HepG2 (cell line): ENCODE results near the gene TCEANC2. TPM values are rescaled to one million over a fixed set of nuclear protein-coding genes. Genes with fewer than 3 reads are reported as not detected.
A peak's percentile ranks its signal among the peaks of the same experiment; 100 is the strongest.

Source experiments
- ATF4 ChIP-seq, 2 experiments: fragments of 450-650 bp in 1 of 2; sonication (generic) in 1 of 2; formaldehyde crosslinking; IDR thresholded peaks; 2 replicates each; pipeline versions ENCODE4 v1.5.0 to v1.8.0; 2020 to 2022; ENCODE audit warnings: mild to moderate bottlenecking in 1 of 2, missing genetic modification reagents in 1 of 2
- GATAD1 ChIP-seq: IDR thresholded peaks from 2 replicates; pipeline ENCODE4 v1.6.1; 2016; ENCODE audit warnings: missing genetic modification reagents, missing compliant biosample characterization
- GFI1 ChIP-seq: sonication (generic); formaldehyde crosslinking; IDR thresholded peaks from 2 replicates; pipeline ENCODE4 v1.5.0; 2020; ENCODE audit warnings: missing genetic modification reagents, mild to moderate bottlenecking, borderline replicate concordance
- HNF1A ChIP-seq, 2 experiments: sonication (generic) in 1 of 2; formaldehyde crosslinking in 1 of 2; IDR thresholded peaks; 2 replicates each; pipeline versions ENCODE4 v1.4.0 to v1.6.1; 2016 to 2020; ENCODE audit warnings: borderline replicate concordance in 1 of 2, low read depth in 1 of 2, mild to moderate bottlenecking in 1 of 2, missing genetic modification reagents in 1 of 2
- PAXIP1 ChIP-seq: sonication (generic); formaldehyde crosslinking; conservative IDR thresholded peaks from 2 replicates; pipeline ENCODE4 v1.4.0; 2020; ENCODE audit warnings: mild to moderate bottlenecking, missing genetic modification reagents, moderate library complexity
- ZBTB20 ChIP-seq: sonication (generic); formaldehyde crosslinking; IDR thresholded peaks from 2 replicates; pipeline ENCODE4 v1.8.1; 2023; ENCODE audit warnings: missing genetic modification reagents, low read depth, mild to moderate bottlenecking, borderline replicate concordance
- ZNF343 ChIP-seq: sonication (generic); formaldehyde crosslinking; IDR thresholded peaks from 2 replicates; pipeline ENCODE4 v1.4.0; 2020; ENCODE audit warnings: mild to moderate bottlenecking, missing genetic modification reagents
- polyA plus RNA-seq, 8 experiments: library from polyadenylated mRNA; depleted of rRNA in 3 of 8; stranded (reverse) in 7 of 8; unstranded in 1 of 8; fragments of >200 nt; fragmentation: Illumina TruSeq in 4 of 8; extraction: Trizol in 4 of 8; gene quantifications; 2 replicates each; pipeline versions ENCODE4 v1.2.1 to v1.2.3, GENCODE V29; 2011 to 2016; ENCODE audit warnings: low read depth in 4 of 8, missing spikeins in 1 of 8, mixed read lengths in 1 of 8; ENCODE audit not compliant: insufficient read depth in 1 of 8
- total RNA-seq, 5 experiments: library from RNA; depleted of rRNA; stranded (reverse); fragments of >200 nt; fragmentation: Illumina TruSeq; extraction: Trizol; gene quantifications; 2 replicates each; pipeline ENCODE4 v1.2.3, GENCODE V29; 2016; ENCODE audit warnings: low read depth in 1 of 5
- TF ChIP-seq, protein P1 (sequence below), 2 experiments: IDR thresholded peaks; 2 replicates each; pipeline ENCODE4 v1.6.1; 2011 to 2012; ENCODE audit warnings: low read length in 2 of 2, borderline replicate concordance in 1 of 2, low read depth in 1 of 2, mild to moderate bottlenecking in 1 of 2, moderate library complexity in 1 of 2
- TF ChIP-seq, protein P2 (sequence below), 2 experiments: sonication (generic) in 1 of 2; formaldehyde crosslinking in 1 of 2; IDR thresholded peaks; 2 replicates each; pipeline versions ENCODE4 v1.4.0 to v1.6.1; 2018 to 2020; ENCODE audit warnings: missing genetic modification reagents in 2 of 2, borderline replicate concordance in 1 of 2, low read depth in 1 of 2, mild to moderate bottlenecking in 1 of 2, missing biosample characterization in 1 of 2

TCEANC2 gene
- total and polyA plus RNA-seq, 2 of the 13 experiments (the other 11 are each of a cell fraction or from before 2014, with no cell fraction given): 3.8 to 5.0 TPM

DNA sequence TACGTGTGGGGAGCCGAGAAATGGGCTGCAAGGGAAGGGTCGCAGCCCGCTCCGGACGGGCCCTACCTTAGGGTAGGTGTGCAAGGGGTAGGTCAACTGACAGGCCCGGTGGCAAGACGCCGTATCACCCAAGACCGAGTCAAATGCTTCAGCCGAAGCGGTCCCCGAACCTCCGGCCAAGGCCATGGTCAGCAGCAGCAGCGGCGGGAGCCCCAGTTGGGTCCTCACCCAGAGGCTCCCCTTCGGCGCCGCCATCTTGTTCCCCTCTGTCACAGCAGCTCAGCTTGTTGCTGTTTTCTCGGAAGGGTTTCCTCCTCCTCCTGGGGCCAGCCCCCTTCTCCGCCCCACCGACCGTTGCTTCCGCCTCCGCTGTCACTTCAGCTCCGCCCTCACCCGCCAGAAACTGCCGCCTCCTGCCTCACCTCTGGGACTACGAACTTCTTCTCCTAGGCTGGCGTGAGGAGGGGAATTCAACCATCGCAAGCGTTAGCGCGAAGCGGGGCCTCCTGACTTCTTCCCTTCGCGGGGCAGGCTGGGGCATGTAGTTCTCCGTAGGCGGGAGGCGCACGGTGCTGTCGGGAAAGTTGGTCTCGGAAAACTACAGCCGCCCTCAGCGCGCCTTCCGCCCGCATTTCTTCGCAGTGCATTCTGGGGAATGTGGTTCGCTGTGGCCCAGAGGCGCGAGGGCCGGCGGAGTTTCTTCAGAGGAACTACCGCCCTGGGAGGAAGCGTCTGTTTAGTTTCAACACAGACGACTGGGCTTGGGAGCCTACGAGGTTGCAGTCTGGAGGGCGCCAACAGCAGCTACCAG, at the start of gene TCEANC2, which contains the start of gene TMEM59 (continued):
- TF ChIP-seq, protein P1, sequence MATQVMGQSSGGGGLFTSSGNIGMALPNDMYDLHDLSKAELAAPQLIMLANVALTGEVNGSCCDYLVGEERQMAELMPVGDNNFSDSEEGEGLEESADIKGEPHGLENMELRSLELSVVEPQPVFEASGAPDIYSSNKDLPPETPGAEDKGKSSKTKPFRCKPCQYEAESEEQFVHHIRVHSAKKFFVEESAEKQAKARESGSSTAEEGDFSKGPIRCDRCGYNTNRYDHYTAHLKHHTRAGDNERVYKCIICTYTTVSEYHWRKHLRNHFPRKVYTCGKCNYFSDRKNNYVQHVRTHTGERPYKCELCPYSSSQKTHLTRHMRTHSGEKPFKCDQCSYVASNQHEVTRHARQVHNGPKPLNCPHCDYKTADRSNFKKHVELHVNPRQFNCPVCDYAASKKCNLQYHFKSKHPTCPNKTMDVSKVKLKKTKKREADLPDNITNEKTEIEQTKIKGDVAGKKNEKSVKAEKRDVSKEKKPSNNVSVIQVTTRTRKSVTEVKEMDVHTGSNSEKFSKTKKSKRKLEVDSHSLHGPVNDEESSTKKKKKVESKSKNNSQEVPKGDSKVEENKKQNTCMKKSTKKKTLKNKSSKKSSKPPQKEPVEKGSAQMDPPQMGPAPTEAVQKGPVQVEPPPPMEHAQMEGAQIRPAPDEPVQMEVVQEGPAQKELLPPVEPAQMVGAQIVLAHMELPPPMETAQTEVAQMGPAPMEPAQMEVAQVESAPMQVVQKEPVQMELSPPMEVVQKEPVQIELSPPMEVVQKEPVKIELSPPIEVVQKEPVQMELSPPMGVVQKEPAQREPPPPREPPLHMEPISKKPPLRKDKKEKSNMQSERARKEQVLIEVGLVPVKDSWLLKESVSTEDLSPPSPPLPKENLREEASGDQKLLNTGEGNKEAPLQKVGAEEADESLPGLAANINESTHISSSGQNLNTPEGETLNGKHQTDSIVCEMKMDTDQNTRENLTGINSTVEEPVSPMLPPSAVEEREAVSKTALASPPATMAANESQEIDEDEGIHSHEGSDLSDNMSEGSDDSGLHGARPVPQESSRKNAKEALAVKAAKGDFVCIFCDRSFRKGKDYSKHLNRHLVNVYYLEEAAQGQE (IDR thresholded peaks at IDR 0.05; ENCODE audit: borderline replicate concordance in 1 of 2, low read depth in 1 of 2, low read length in 2 of 2): peak in 1 of 2 experiments; percentile 33; a peak in 1 of 4 replicates
- peak in 1 of 2 experiments; percentile 35; a peak in 1 of 4 replicates for TF ChIP-seq ATF4 (CRISPR knock-in tag; IDR thresholded peaks at IDR 0.05)
- no peak for TF ChIP-seq ZBTB20 (CRISPR knock-in tag)
- 0 out of 2 replicates have a peak, but pooled peaks have one; percentile 62 for TF ChIP-seq ZNF343 (CRISPR knock-in tag)
- TF ChIP-seq, protein P2, sequence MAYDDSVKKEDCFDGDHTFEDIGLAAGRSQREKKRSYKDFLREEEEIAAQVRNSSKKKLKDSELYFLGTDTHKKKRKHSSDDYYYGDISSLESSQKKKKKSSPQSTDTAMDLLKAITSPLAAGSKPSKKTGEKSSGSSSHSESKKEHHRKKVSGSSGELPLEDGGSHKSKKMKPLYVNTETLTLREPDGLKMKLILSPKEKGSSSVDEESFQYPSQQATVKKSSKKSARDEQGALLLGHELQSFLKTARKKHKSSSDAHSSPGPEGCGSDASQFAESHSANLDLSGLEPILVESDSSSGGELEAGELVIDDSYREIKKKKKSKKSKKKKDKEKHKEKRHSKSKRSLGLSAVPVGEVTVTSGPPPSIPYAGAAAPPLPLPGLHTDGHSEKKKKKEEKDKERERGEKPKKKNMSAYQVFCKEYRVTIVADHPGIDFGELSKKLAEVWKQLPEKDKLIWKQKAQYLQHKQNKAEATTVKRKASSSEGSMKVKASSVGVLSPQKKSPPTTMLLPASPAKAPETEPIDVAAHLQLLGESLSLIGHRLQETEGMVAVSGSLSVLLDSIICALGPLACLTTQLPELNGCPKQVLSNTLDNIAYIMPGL (CRISPR knock-in tag; IDR thresholded peaks at IDR 0.05; ENCODE audit: borderline replicate concordance in 1 of 2, low read depth in 1 of 2): peak; percentile 16 to 65; a peak in 2 of 4 replicates
- TF ChIP-seq PAXIP1: peak; percentile 35
- TF ChIP-seq GFI1 (CRISPR knock-in tag): no peak
- TF ChIP-seq HNF1A (IDR thresholded peaks at IDR 0.05; ENCODE audit: low read depth): 0 out of 2 replicates have a peak, but pooled peaks have one; percentile 52
- TF ChIP-seq HNF1A (CRISPR knock-in tag; IDR thresholded peaks at IDR 0.05; ENCODE audit: borderline replicate concordance): peak; percentile 66; the same call in 1 of the 2 replicates
- TF ChIP-seq GATAD1 (CRISPR knock-in tag): peak; percentile 83
